C4-2B (cell line): ENCODE measurements around the gene IFT172.

Experiments
- CTCF ChIP-seq: fragments of 450-650 bp; conservative IDR thresholded peaks from 2 replicates; pipeline ENCODE4 v1.5.1; 2017; ENCODE audit warnings: mild to moderate bottlenecking
- ZFX ChIP-seq: fragments of 450-650 bp; IDR thresholded peaks from 2 replicates; pipeline ENCODE4 v1.6.1; 2017

GRCh38 chr2:27464443-27464842, 25.1 kb downstream of the IFT172 start:
- no peak for TF ChIP-seq CTCF
- TF ChIP-seq ZFX = no peak
